ENCODE results near the gene NRARP.

NRARP gene

DNA sequence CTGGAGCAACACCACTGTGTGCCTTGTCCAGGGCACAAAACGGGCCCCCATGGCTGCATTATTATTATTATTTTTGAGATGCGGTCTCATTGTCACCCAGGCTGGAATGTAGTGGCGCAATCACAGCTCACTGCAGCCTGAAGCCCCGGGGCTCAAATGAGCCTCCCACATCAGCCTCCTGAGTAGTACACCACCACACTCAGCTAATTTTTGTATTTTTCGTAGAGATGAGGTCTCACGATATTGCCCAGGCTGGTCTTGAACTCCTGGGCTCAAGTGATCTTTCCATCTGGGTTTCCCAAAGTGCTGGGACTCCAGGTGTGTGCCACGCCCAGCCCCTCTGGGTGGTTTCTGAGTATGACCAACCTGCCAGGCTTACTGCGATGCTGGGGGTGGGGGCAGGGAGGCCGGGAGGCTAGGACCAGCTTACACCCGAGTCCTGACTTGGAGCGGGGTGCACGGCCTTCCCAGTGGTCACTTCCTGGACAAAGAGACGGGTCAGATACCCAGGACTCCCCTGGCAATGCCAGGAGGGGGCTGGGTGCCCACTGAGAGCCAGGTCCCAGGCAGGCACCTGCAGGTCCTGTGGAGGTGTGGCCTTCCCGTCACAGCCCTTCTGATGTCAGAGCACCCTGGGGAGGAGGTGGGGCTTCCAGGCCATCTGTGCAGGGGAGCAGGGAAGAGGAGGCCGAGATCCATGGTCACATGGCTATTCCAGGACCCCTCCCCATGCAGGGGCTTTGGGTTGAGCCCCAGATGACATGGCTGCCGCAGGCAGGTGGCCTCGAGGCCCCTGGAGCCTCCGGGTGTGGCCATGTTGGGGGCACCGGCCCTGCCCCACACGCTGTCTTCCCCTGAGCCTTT, 8.3 kb upstream of the NRARP start:
- no peak for DNase-seq (ENCODE audit: low spot score)

DNA sequence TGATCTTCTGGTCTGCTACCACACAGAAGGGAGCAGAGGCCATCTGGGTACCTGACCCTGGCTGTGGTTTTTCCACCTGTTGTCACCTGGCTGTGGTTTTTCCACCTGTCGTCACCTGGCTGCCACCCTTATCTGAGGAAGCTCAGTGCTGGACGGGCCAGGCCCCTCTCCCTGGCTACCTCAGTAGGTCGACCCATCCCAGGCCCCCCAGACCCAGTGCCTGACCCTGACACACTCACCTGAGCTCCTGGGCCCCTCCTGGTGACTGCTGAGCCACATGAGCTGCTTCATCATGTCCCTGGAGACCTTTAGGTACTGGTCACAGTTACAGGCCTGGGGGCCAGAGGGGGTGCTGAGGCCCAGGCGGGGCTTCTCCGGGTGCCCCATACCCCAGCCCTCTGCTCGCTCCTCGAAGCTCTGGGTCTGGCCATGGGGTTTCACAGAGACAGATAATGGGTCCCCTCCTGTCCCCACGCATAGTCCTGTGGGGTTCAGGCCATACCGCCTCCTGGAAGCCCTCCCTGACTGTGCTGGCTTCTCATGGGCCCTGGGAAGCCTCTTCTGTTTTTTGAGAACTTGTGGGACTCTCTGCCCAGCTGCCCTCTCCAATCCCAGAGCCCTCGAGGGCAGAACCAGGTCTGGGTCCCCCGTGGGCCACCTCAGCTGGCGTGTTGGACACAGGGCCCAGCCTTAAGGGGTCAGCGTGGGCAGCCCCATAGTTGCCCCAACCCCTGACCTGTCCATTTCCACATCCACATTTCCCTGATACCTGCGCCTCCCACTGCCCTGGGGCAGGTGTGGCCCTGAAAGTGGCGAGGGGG, 7.5 kb upstream of the NRARP start:
- DNase-seq (ENCODE audit: low spot score), result no peak

DNA sequence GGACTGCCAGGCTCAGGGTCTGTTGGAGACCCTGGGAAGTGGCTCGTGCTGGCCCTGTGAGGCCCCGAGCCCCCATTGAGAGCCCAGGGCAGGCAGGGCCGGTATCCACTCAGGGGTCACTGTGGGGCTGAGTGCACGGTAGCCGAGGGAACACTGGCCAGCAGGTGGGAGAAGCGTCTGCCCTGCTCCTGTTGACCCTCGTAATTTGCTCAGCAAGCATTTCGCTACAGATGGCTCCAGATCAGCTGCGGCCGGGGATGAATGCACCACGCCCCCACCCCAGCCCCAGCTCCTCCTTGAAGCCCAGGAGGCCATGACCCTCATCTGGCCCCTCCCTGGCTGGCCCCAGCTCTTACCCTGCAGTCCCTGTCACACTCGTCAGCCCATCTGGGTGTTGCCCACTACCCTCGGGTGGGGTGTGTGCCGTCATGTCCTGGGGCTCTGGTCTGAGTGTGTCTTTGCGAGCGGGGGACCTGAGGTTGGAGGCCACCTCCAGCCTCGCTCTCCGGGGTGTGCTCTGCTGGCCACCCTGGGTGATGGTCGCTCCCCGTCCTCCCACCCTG, 6.1 kb upstream of the NRARP start:
- DNase-seq (ENCODE audit: low spot score), result no peak

DNA sequence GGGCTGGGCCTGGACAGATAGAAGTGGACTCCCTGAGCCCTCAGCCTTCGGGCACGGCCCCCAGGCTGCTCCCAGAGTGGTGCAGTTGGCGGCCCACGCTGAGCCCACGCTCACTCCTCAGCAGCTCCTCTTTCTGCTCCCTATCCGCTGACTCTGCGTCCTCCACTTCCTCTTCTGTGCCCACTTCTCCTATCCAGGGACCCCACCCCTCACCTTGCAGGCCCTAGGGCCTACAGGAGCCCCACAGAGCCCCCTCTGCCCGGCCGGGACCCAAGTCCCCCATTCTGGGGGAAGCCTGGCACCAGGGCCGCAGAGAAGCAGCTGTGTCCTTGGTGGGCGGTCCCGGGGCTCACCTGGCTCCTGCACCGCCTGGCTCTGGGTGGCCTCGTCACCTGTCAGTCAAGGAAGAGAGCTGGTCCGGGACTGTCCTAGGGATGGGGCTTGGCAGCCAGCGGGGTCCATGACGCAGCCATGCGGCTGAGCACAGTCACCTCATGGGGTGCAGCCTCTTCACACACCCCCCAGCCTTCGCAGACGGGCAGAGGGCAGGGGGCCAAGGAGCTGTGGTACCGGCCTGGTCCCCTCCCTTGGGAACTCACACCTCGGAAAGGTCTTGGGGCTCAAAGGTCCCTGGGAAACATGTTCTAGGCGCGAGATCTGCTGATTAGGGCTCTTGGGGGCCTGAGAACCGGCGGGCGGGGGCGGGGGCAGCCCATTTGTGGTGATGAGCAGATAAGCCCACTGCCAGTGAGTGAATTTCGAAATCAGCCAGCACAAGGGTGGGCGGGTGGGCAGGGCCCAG, 5.4 kb upstream of the NRARP start:
- DNase-seq (ENCODE audit: low spot score), result no peak

DNA sequence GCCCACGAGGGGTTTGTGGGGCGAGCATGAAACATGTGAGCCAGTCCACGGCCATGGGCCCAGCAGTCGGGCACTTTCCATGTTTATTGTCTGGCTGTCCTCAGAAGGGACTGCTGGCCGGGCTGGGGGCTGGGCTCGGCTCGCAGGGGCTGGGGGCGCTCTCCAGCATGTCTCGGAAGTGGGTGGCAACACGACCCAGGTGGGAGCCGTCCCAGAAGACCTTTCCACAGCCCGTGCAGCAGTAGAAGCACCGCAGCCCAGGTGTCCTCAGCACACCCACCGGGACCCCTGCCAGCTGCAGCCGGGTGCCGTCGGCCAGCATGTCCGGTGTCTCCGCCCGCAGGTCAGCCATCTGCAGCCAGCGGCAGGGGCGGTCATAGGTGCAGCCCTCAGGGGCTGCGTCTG, 4.8 kb upstream of the NRARP start:
- no peak for DNase-seq (ENCODE audit: low spot score)

DNA sequence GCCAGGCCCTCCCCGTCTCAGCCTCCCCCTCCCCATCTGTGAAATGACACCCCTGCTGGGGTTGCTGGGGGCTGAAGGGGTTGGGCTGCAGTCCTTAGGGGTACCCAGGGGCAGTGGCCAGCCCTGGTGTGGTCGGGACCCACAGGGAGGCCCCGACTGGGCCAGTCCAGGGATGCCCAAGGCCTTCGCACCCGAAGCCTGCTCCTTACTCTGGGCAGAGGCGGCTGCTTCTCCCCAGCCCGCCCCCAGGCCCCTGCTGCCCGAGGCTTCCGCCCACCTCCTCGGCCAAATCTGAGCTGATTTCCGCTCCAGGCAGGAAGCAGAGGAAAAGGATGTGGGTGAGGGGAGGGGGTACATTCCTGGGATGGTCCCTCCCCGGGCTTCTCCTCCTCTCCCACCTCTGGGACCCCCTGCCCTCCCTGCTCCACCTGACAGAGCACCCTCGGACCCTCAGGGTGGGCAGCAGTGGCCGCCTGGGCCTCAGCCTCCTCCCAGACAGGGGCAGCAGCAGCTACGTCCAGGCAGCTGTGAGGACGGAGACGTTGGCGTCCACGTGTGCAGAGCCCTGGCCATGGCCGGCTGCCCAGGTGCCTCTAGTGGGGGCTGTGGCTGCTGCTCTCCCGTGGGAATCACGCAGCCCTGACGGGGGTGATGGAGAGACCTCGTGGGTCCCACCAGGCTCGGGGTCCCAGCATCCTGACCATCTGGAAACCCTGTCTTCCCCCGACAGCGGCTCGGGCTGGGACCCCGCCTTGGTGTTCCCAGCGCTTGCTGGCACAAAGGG, 4.2 kb upstream of the NRARP start:
- DNase-seq (ENCODE audit: low spot score), result no peak

DNA sequence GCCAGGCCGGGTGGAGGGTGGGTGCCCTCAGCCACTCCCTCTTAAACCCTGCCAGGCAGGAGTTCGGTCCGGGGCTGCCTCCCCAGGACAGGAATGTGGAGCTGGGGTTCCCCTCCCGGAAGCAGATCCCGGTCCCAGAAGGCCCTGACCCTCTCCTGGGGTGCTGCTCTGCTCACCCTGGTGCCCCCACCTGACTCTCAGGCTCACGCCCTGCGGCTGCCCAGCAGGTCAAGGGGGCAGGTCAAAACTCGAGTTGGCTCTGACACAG, 3.7 kb upstream of the NRARP start:
- DNase-seq (ENCODE audit: low spot score), result no peak

DNA sequence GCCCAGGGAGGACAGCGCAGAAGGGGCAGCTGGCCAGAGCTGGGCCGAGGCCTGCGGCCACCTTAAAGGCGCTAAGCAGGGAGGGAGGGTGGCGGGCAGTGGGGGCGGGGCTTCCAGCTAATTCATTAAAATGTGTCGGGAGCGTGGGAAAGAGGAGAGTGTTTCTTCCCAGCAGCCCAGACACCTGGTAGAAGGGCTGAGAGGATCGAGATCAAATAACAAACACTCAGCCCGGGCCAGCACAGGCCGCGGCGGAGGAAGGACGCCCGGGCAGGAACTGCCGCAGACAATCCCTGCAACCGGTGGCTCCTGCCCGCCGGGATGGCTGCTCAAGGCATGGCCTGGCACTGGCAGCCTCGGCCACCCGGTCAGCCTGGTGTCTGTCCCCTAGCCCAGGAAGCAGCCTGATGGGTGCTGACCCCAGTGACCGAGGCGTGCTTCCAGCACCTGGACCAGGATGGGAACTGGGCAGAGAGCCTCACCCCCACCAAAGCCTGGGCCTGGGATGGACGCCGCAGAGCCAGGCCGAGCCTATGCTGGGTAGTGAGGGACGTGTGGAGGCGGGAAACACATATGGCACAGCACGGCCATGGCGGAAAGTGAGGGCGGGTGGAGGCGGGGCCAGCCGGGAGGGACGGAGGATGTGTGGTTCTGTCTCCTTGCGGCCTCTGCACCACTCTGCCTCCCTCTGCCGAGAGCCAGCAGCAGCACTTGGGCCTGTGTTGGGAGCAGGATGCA, 3.2 kb upstream of the NRARP start:
- DNase-seq (ENCODE audit: low spot score), result no peak

DNA sequence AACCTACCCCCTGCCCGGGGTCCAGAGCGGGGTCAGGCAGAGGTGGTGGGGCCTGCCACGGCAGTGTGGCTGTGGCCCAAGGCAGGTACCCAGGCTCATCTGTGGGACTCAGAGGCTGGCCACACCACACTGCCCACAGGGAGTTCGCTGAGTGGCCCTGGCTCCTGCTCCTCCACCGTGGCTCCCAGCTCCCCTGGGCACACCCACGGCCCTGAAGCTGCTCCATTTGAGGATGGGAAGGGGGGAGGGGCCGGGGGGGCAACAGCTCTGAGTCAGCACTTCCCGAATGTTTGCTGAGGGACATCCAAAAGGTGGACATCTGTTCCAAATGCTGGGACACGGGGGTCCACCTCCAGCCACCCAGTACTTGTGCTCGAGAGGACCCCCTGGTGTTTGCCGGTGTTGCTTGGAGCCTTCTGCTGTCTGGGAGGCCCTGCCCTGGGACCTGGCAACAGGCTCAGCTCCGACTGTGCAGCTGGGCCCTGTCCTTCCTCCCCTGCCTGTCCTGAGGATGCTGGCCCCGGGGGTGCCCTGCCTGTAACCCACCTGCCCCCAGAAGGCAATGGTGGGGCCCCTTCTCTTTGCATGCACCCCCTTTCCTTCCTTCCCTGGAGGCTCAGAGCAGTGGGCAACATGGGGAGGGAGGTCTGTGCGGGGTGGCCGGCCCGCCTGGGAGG, 2.5 kb upstream of the NRARP start:
- no peak for DNase-seq (ENCODE audit: low spot score)

DNA sequence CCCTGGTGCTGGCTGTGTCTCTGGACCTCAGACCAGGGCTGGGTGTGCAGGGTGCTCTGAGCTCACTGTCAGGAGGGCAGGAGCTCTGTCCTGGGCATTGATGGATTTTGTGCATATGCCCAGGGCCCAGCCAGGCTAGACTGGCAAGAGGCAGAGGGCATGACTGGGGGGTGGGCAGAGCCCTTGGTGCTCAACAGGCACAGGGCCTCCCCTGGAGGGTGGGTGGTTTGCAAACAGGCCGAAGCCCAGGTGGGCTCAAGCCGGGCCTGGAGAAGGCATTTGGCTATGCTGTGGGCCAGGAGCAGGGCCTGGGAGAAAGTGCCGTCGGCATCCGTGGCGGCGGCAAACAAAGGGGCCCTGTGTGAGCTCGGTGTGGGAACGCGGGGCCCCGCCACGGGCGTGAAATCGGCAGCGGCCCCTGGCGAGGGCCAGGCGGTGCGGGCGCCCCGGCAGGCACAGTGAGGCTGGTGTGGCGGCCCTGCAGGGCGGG, 1.9 kb upstream of the NRARP start:
- DNase-seq (ENCODE audit: low spot score), result no peak

DNA sequence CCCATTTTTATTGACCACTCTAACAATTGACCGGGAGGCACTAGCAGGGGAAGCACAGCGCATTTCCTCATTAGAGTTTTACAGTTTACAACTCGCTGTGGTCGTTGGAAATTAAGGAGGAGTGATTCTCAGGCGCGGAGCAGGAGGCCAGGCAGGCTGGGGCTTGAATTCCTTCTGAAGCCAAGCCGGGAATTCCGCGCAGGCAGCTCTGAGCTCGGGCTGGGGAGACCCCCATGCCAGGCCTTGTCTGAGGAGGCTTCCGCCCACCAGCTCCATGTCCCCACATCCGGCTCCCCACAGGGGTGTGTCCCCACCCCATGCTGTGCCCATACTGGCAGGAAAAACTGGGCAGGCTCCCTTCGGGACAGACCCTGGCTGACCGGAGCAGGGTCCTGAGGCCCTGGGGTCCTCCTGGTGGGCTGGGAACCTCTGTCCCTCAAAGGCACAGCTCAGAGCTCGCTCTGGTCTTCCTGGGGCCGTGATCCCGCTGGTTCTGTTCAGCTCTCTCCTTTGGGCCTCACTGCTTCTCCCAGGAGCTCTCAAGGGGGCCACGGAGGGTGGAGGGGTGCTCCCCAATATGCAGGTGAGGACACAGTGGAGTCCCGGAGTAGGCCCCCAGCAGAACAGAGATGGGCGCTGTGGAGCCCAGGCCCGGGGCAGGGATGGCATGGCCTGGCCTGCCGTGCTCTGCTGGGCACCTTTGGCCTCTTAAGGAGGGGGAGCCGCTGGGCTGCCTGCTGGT, 1.3 kb upstream of the NRARP start:
- no peak for DNase-seq (ENCODE audit: low spot score)

DNA sequence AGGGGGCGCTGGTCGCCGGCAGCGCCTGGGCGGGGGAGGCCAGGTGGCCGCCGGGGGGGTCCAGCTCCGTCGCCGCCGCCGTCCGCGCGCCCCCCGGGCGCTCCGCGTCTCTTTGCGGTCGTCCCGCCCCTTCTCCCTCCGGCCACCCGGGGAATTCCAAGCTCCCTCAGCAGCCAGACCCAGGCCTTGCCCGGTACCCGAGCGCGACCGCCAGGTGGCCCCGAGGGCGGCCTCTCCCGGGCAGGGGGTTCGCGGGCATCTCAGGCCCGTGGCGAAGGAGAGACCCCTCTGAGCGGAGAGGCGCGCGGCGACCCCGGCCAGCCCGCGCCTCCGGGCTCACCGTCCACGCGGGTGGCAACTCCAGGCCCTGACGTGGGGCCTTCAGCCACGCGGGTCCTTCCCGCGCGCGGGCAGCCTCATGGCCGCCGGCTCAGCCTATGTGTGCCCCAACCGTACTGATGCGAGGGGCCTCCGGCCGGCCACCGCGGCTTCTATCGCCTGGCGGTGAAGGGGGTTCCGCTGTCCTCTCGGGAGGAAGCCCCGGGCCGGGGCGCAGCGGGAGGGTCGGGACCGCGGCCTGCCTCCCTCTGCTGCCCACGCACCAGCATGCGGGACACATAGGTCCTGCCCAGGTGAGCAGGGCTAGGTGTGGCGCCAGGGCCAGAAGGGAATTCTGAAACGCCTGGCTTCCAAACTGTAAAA, 529 bp upstream of the NRARP start:
- DNase-seq (ENCODE audit: low spot score), result no peak

DNA sequence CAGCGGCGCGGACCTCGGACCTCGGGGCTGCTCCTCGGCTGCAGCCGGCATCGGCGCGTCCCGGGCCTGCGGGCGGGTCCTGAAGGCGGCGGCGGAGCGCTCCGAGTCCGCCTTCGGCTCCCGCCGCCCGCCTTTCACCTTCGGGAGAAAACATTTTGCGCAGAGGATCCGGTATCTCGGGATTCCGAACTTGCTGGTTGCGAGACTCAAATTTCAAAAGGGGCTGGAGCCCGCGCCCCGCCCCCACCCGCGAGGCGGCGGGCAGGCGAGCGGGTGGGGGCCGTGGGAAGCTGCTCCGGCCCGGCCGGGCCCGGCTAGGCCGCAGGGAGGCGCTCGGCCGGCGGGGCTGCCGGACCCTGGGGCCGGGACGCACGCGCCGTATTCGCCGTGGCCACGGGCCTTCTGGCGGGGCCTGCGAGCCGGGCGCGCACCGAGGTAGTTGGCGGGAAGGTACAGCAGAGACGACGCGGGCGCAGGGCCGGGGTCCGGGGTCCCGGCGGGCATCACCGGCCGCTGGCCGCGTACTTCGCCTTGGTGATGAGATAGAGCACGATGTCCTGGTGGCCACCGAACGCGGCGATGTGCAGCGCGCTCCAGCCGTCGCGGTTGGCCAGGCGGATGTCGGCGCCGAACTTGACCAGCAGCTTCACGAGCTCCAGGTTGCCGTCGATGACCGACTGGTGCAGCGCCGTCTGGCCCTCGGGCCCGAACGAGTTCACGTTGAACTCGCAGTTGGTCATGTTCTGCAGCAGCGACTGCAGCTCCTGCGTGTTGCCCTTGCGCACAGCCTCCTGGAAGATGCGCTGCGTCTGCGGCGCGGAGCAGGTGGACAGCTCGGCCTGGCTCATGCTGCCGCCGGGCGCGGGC, 757 bp downstream of the NRARP start:
- no peak for DNase-seq (ENCODE audit: low spot score)

DNA sequence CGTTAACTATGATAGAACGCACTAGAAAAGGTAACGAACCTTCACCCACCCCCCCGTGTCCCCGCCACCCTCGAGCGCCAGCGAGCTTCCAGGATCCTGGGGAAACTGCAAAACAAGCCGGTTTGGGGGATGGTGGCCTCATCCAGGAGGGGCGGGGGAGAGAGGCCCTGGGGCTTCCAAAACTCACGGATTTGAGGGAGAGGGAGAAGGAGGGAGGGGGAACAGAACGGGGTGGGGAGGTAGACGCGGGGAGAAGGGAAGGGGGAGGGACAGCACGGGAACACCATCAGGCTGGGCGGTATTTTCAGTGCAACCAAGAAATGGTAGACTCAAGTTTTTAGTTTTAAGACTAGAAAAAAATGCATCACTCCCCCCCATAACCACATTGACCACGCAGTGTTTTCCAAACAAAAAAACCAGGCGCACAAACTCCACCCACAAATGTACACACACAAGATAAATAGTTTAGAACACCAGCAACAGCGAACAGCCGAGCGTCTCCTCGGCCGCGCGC, 1.4 kb downstream of the NRARP start:
- DNase-seq (ENCODE audit: low spot score), result no peak

DNA sequence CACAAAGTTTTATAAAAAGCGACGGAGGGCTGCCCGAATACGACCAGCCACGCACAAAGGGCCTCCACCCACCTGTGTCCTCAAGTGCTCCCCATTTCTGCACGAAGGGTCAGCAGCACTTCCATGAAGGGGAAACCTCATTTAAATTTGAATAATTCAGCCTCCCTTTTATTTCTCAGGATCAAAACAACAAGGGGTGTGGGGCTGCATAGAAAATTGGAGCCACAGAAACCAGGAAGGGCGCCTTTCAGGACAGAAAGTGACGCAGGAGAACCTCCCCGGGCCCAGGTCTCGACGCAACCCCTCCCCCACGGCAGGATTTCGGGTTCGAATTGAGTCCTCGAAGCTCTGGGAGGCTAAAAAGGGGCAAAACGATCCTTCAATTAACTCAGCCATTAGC, 2.1 kb downstream of the NRARP start:
- DNase-seq (ENCODE audit: low spot score), result no peak

DNA sequence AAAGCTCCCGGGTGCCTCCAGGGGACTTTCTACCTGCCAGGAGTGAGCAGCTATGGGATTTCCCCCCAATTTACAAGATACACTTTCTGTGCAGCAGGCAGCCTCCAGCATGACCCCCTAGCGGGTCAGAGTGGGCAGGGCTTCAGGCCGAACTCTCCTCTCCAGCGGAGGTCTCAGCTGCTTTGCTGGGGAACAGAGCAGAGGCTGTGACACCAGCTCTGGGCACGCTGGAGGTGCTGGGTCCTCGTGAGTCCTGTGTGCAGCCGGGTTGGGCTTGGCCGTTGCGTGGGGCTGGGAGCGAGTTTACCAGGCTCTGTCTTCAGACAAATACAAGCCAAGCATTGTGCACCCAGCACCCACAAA, 2.9 kb downstream of the NRARP start:
- DNase-seq (ENCODE audit: low spot score), result no peak

DNA sequence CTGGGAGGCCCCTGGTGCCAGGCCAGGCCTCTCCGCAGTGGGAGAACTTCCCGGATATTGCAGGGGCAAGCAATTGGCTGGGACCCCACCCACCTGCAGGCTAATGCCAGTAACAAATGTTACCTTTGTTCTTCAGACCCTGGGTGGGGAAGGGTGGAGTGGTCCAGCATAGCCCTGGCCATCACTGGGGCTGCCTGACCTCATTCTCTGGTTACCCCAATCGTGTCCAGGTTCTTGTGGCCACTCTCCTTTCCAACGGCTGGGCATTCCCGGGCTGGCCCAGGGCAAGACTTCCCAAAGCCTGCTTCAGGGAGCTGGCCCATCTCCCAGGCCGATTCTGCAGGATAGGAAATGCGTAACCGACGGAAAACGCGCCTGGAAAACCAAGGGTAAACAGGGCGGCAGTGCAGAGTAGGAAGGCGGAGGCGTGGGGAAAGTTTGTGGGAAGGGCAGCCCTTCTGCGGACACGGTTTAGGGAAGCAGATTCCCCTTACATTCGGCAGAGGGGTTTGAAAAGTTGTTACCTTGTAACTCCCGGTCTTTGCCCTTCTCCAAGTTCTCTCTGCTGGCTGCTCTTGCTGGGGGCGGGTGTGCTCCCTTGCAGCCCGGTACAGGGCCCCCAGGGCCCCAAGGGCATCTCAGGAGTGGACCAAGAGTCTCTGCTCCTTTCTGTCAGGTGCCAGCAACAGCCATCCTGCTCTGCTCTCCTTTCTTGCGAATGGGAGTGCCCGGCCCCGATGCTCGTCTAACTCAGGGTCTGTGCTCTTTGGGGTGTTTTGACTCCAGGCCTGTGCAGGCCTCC, 3.5 kb downstream of the NRARP start:
- no peak for DNase-seq (ENCODE audit: low spot score)

Measured in hematopoietic multipotent progenitor cell treated with erythropoietin and hydrocortisone succinate and interleukin-3 and kit ligand, for 15 days (in vitro differentiated cells).